Measurements from ENCODE around the gene FYB1. TPM values are rescaled to one million over a fixed set of nuclear protein-coding genes. Genes with fewer than 3 reads are reported as not detected.

The FYB1 gene
- total RNA-seq, 1 experiment from 2014 or later, result 10.5 TPM

- no peak for TF ChIP-seq CTCF (conservative IDR thresholded peaks at IDR 0.05)
- TF ChIP-seq EZH2 (IDR thresholded peaks at IDR 0.05; ENCODE audit: low read depth), result no peak
- POLR2A ChIA-PET (ENCODE audit: unreplicated experiment), result no interaction called here
- Histone ChIP-seq H3K27me3 (ENCODE audit: insufficient read depth, low read depth) (no peaks in the 10 kb centered on the region), H2AFZ (no peak overlapping the region), H3K27ac (no peak overlapping the region), H3K36me3 (ENCODE audit: low read depth) (no peaks in the 10 kb centered on the region), H3K4me2 (no peak overlapping the region), H3K9me3 (ENCODE audit: insufficient read depth, low read depth) (no peaks in the 10 kb centered on the region), H3K4me1 (replicated peaks; ENCODE audit: insufficient read depth) (no peaks in the 10 kb centered on the region), H3F3A (ENCODE audit: insufficient read depth, low read depth) (no peaks in the 10 kb centered on the region), H4K20me1 (ENCODE audit: insufficient read depth) (no peaks in the 10 kb centered on the region; the same call in 1 of the 2 replicates), H3K79me2 (ENCODE audit: low read depth) (no peaks in the 10 kb centered on the region), H3K9me2 (ENCODE audit: insufficient read depth) (no peaks in the 10 kb centered on the region), H3K4me3 (no peak overlapping the region)
- BruUV-seq (replicated peaks), result no TSS peak
- DNase-seq, result no peak
- intact Hi-C loops (cut with micrococcal nuclease; ENCODE audit: unreplicated experiment), result no loop called here
- CTCF ChIA-PET, result no interaction called here
Observed at GRCh38 chr5:39206630-39207321, 12.6 kb downstream of the FYB1 start.

GRCh38 chr5:39205550-39205949 is 13.8 kb downstream of the FYB1 start:
- POLR2A ChIA-PET (ENCODE audit: unreplicated experiment), result no interaction called here

GRCh38 chr5:39203951-39204350 is 15.4 kb downstream of the FYB1 start:
- CTCF ChIA-PET, result no interaction called here
- H3K27ac ChIP-seq, result no peak overlapping the region
- DNase-seq, result no peak
- H4K20me1 ChIP-seq (ENCODE audit: insufficient read depth), result no peaks in the 10 kb centered on the region; the same call in 1 of the 2 replicates
- POLR2A ChIA-PET (ENCODE audit: unreplicated experiment), result no interaction called here
- H3K36me3 ChIP-seq (ENCODE audit: low read depth), result no peaks in the 10 kb centered on the region
- H2AFZ ChIP-seq, result no peak overlapping the region
- no peak overlapping the region for H3K4me3 ChIP-seq
- intact Hi-C loops (cut with micrococcal nuclease; ENCODE audit: unreplicated experiment), result no loop called here
- H3K9me3 ChIP-seq (ENCODE audit: insufficient read depth, low read depth), result no peaks in the 10 kb centered on the region
- no TSS peak for BruUV-seq (replicated peaks)
- H3K9me2 ChIP-seq (ENCODE audit: insufficient read depth), result no peaks in the 10 kb centered on the region
- H3F3A ChIP-seq (ENCODE audit: insufficient read depth, low read depth), result no peaks in the 10 kb centered on the region
- H3K79me2 ChIP-seq (ENCODE audit: low read depth), result no peaks in the 10 kb centered on the region
- H3K4me2 ChIP-seq, result no peak overlapping the region
- no peaks in the 10 kb centered on the region for H3K27me3 ChIP-seq (ENCODE audit: insufficient read depth, low read depth)
- no peak for TF ChIP-seq EZH2 (IDR thresholded peaks at IDR 0.05; ENCODE audit: low read depth)
- TF ChIP-seq CTCF (conservative IDR thresholded peaks at IDR 0.05), result no peak
- no peaks in the 10 kb centered on the region for H3K4me1 ChIP-seq (replicated peaks; ENCODE audit: insufficient read depth)

More at GRCh38 chr5:39205550-39205949, 13.8 kb downstream of the FYB1 start:
- CTCF ChIA-PET, result no interaction called here
- no peaks in the 10 kb centered on the region for H3K79me2 ChIP-seq (ENCODE audit: low read depth)
- no peaks in the 10 kb centered on the region for H3K4me1 ChIP-seq (replicated peaks; ENCODE audit: insufficient read depth)
- no peak for TF ChIP-seq EZH2 (IDR thresholded peaks at IDR 0.05; ENCODE audit: low read depth)
- TF ChIP-seq CTCF (conservative IDR thresholded peaks at IDR 0.05), result no peak
- H4K20me1 ChIP-seq (ENCODE audit: insufficient read depth), result no peaks in the 10 kb centered on the region; the same call in 1 of the 2 replicates
- BruUV-seq (replicated peaks), result no TSS peak
- no peak for DNase-seq
- H3K27ac ChIP-seq, result no peak overlapping the region
- intact Hi-C loops (cut with micrococcal nuclease; ENCODE audit: unreplicated experiment), result no loop called here
- H3K9me3 ChIP-seq (ENCODE audit: insufficient read depth, low read depth), result no peaks in the 10 kb centered on the region
- H3K36me3 ChIP-seq (ENCODE audit: low read depth), result no peaks in the 10 kb centered on the region
- no peaks in the 10 kb centered on the region for H3K27me3 ChIP-seq (ENCODE audit: insufficient read depth, low read depth)
- no peak overlapping the region for H3K4me2 ChIP-seq
- no peak overlapping the region for H3K4me3 ChIP-seq
- H3F3A ChIP-seq (ENCODE audit: insufficient read depth, low read depth), result no peaks in the 10 kb centered on the region
- no peaks in the 10 kb centered on the region for H3K9me2 ChIP-seq (ENCODE audit: insufficient read depth)
- no peak overlapping the region for H2AFZ ChIP-seq
